GM04504 (cell line): ENCODE results near the gene USP7.

Experiments used
- DNase-seq: peaks from one replicate; pipeline ENCODE4 v3.0.0-alpha.2; 2012; ENCODE audit warnings: low read depth

Gene USP7

DNA sequence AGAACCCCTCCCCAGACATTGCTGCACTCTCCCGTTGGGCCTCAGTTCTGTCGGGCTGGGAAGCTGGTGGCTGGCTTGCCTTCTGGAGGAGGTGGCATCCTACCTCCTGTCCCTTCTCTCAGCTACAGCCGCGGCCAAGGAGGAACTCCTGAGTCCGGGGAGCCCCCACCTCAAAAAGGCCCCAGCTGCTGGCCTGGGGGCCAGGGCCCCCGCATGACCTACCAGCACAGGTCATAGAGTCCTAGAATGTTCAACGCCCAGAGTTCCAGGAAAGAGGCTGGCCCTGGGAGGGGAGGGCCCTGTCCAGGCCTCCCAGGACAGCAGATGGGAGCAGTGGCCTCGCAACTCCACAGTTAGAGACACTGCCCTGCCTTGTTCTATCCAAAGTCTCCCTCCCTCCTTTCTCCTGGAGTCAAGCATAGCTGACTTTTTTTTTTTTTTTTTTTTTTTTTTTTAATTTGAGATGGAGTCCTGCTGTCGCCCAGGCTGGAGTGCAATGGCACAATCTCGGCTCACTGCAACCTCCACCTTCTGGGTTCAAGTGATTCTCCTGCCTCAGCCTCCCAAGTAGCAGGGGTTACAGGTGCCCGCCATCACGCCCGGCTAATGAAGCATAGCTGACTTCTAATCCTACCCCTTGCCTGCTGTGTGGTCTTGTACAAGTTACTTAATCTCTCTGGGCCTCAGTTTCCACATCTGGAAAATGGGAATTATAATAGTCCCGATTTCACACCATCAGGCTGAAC, 102.0 kb downstream of the USP7 start:
- DNase-seq = no peak

GRCh38 chr16:8859913-8860881, 103.5 kb downstream of the USP7 start:
- DNase-seq = no peak

- DNase-seq = no peak
These were observed 104.5 kb downstream of the USP7 start for GRCh38 chr16:8858994-8859912.

- DNase-seq = no peak
These were observed 107.7 kb downstream of the USP7 start for GRCh38 chr16:8855972-8856371.

DNA sequence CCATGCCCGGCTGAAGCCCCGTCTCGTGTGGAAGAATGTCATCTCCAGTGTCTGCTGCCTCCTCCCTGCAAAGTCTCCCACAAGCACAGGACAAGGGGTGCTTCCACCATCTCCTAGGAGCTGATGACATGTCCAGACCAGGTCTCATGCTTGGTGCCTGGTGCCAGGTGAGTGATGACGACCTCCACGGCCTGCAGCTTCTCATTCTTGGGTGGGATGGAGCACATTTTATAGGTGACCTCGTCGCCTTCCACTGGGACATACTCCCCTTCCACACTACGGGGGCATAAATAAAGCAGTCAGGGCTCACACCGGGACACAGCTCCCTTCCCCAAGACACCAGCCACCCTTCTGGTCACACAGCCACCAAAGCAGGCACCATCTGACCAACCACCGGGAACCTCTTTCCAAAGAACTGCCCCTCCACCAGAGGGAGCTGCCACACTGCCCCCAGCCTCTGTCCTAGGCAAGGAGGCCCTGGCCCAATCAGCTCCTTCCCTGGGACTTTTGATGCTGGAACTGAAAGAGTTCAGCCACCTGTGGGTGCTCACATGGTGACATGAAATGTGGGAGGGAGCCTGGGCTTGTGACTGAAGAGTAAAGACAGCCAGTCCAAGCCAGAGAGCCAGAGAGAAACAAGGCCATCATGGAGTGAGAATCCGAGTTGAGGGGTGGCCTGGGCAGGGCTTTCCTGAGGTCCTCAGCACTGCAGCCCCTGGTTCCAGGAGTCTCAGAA, 108.5 kb downstream of the USP7 start:
- DNase-seq = no peak

DNA sequence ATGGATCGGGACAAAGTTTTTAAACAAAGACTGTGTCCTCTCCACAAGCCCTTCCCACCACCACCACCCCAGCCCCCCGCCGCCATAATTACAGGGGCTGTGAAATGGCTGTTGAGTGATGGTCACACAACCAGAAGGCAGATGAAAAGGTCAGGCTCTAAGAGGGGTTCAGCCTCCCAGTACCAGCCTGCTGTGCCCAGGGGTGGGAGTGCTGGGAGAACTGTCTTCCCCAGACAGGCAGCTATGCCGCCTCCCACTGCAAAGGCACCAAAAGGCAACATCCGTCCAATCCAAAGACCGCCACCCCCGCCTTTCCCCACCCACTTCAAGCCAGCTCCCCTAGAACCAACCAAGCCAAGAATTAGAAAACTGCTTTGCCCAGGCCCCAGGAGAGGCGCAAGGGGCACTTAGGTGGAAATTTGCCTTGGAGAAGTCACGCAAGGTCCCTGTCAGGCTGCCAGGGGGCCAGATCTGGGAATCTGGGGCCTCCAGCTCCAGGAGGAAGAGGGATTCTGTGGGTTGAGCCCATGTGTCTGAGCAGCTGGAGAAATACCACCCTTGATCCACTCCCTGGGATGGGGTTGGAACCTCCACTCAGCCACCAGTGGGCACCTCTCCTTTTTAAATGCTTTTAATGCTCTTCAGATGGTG, 109.3 kb downstream of the USP7 start:
- DNase-seq = no peak

- DNase-seq = no peak
These were observed 110.1 kb downstream of the USP7 start for GRCh38 chr16:8853611-8854010.

- DNase-seq = no peak
These were observed 110.6 kb downstream of the USP7 start for GRCh38 chr16:8853150-8853549.

DNA sequence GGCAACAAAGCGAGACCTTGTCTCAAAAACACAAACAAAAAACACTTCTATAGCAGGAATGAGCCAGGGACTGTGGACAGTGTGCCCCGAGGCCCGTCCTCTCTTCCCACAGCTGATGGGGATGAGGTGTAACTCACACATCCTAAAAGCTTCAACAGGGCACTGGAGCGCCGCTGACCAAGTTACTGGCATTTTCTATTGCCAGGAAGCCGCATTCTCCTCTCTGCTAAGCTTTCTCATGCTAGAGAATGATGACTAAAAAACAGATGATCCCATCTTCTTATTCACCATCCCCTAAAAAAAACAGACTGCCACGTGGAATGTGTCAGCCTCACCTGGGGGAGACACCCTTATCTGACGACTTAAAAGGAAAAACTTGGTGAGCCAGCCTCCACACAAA, 111.2 kb downstream of the USP7 start:
- no peak for DNase-seq

GRCh38 chr16:8851761-8852403, 111.8 kb downstream of the USP7 start:
- DNase-seq = no peak

- DNase-seq = peak; percentile 64
These were observed 113.3 kb downstream of the USP7 start for GRCh38 chr16:8850279-8850885.

DNA sequence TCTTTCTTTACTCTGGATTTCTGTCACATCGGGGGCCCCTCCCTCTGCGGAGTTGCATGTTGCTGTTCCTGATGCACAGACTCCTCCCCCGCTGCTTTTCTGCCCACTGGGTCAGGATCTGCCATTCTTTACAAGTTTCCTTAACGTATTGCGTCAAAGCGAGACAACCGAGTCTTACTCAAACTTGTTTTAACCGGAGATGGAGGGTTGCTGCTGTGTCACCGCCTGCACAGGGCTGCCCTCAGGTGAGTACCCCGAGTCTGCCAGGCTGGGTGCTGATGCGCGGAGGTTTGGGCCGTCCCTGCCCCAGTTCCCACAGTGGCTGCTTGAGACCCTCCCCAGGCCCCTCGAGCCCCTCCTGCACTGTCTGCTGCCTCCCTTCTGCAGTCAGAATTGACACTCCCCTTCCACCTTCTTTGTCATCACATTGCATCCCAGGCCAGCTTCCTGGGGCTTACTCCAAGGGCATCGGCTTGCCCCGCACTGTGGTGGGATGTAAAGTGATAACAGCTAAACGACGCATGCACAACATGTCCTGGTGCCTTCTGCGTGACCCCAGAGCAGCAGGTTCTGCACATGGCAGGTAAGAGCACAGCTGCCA, 114.2 kb downstream of the USP7 start:
- DNase-seq = no peak

DNA sequence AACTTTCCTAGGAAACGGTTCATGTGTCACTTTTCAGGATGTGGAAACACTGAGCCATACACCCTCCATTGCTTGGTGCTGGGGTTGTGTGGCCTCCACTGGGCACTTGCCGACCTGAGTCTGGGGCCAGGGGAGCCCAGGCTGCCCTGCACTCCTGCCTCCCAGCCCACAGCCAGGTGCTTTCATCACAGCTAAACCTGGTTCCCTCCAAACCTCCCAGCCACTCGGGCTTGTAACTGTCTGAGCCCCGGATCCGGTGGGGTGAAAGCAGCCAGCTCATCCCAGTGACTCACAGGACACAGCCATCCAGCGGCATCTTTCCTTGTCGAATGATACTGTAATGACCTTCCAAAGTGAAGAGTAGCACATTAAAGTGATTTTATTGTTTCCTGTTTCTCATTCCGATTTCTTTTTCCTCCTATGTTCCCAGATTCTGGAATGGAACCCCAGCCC, 114.7 kb downstream of the USP7 start:
- DNase-seq = peak; percentile 70

- DNase-seq = no peak
These were observed 115.3 kb downstream of the USP7 start for GRCh38 chr16:8848231-8848938.

DNA sequence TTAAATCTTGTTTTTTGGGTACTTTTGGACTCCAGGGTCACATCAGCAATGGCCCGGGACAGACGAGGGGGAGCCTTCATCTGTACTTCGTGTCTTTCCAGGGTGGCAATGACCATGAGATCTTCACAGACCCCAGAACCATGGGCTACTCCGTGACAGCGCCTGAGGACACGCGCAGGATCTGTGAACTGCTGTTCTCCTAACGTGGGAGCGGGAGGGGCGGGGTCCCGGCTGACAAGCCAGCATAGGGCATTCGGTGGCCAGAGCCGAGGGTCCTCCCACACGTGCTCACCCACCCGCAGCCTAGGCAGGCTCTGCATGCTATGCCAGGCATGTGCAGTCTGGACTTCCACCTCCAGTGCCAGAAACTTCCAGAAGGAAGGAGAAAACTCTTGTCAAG, 116.1 kb downstream of the USP7 start:
- DNase-seq = no peak

- DNase-seq = no peak
These were observed 116.6 kb downstream of the USP7 start for GRCh38 chr16:8847145-8847544.

GRCh38 chr16:8846401-8846932, 117.2 kb downstream of the USP7 start:
- DNase-seq = no peak

- DNase-seq = no peak
These were observed 117.9 kb downstream of the USP7 start for GRCh38 chr16:8845699-8846298.
